ENCODE data around the gene PHF21B.

The PHF21B gene

GRCh38 chr22:44848296-44848741, 161.5 kb downstream of the PHF21B start:
- Histone ChIP-seq H3K36me3 (ENCODE audit: control insufficient read depth, insufficient read depth, low read length) (peaks cover 22% of the 10 kb centered on the region; the same call in 1 of the 2 replicates), H3K4me1 (ENCODE audit: control insufficient read depth, insufficient read depth, low read length) (no peaks in the 10 kb centered on the region), H3K27ac (ENCODE audit: low read depth, low read length) (no peak overlapping the region)

GRCh38 chr22:44847892-44848291, 161.9 kb downstream of the PHF21B start:
- Histone ChIP-seq H3K27me3 (ENCODE audit: control insufficient read depth, insufficient read depth, low read length) (no peaks in the 10 kb centered on the region), H3K36me3 (ENCODE audit: control insufficient read depth, insufficient read depth, low read length) (peaks cover 22% of the 10 kb centered on the region; the same call in 1 of the 2 replicates), H3K27ac (ENCODE audit: low read depth, low read length) (no peak overlapping the region), H3K4me1 (ENCODE audit: control insufficient read depth, insufficient read depth, low read length) (no peaks in the 10 kb centered on the region), H3K4me3 (ENCODE audit: low read depth, low read length) (no peak overlapping the region), H3K9ac (ENCODE audit: low read length) (no peak overlapping the region), H3K9me3 (ENCODE audit: control insufficient read depth, insufficient read depth, low read depth, low read length) (no peaks in the 10 kb centered on the region)

More at GRCh38 chr22:44848296-44848741, 161.5 kb downstream of the PHF21B start:
- no peak overlapping the region for H3K4me3 ChIP-seq (ENCODE audit: low read depth, low read length)
- H3K9me3 ChIP-seq (ENCODE audit: control insufficient read depth, insufficient read depth, low read depth, low read length), result no peaks in the 10 kb centered on the region
- no peaks in the 10 kb centered on the region for H3K27me3 ChIP-seq (ENCODE audit: control insufficient read depth, insufficient read depth, low read length)
- no peak overlapping the region for H3K9ac ChIP-seq (ENCODE audit: low read length)

- Histone ChIP-seq H3K36me3 (ENCODE audit: control insufficient read depth, insufficient read depth, low read length) (peaks cover 22% of the 10 kb centered on the region; the same call in 1 of the 2 replicates), H3K27me3 (ENCODE audit: control insufficient read depth, insufficient read depth, low read length) (no peaks in the 10 kb centered on the region), H3K27ac (ENCODE audit: low read depth, low read length) (no peak overlapping the region), H3K9me3 (ENCODE audit: control insufficient read depth, insufficient read depth, low read depth, low read length) (no peaks in the 10 kb centered on the region), H3K9ac (ENCODE audit: low read length) (no peak overlapping the region), H3K4me3 (ENCODE audit: low read depth, low read length) (no peak overlapping the region), H3K4me1 (ENCODE audit: control insufficient read depth, insufficient read depth, low read length) (no peaks in the 10 kb centered on the region)
Measured at GRCh38 chr22:44847380-44847779, 162.4 kb downstream of the PHF21B start.

- Histone ChIP-seq H3K4me3 (ENCODE audit: low read depth, low read length) (no peak overlapping the region), H3K27me3 (ENCODE audit: control insufficient read depth, insufficient read depth, low read length) (no peaks in the 10 kb centered on the region), H3K27ac (ENCODE audit: low read depth, low read length) (no peak overlapping the region), H3K4me1 (ENCODE audit: control insufficient read depth, insufficient read depth, low read length) (no peaks in the 10 kb centered on the region), H3K9ac (ENCODE audit: low read length) (no peak overlapping the region), H3K36me3 (ENCODE audit: control insufficient read depth, insufficient read depth, low read length) (peaks cover 22% of the 10 kb centered on the region; the same call in 1 of the 2 replicates), H3K9me3 (ENCODE audit: control insufficient read depth, insufficient read depth, low read depth, low read length) (no peaks in the 10 kb centered on the region)
Measured at GRCh38 chr22:44846726-44847275, 163.0 kb downstream of the PHF21B start.

GRCh38 chr22:44845796-44846720, 163.7 kb downstream of the PHF21B start:
- H3K9me3 ChIP-seq (ENCODE audit: control insufficient read depth, insufficient read depth, low read depth, low read length), result no peaks in the 10 kb centered on the region
- no peak overlapping the region for H3K4me3 ChIP-seq (ENCODE audit: low read depth, low read length)
- H3K27me3 ChIP-seq (ENCODE audit: control insufficient read depth, insufficient read depth, low read length), result no peaks in the 10 kb centered on the region
- no peaks in the 10 kb centered on the region for H3K4me1 ChIP-seq (ENCODE audit: control insufficient read depth, insufficient read depth, low read length)
- H3K27ac ChIP-seq (ENCODE audit: low read depth, low read length), result no peak overlapping the region
- no peak overlapping the region for H3K9ac ChIP-seq (ENCODE audit: low read length)
- peaks cover 22% of the 10 kb centered on the region; the same call in 1 of the 2 replicates for H3K36me3 ChIP-seq (ENCODE audit: control insufficient read depth, insufficient read depth, low read length)

- no peak overlapping the region for H3K4me3 ChIP-seq (ENCODE audit: low read depth, low read length)
- H3K27ac ChIP-seq (ENCODE audit: low read depth, low read length), result no peak overlapping the region
- H3K27me3 ChIP-seq (ENCODE audit: control insufficient read depth, insufficient read depth, low read length), result no peaks in the 10 kb centered on the region
- no peaks in the 10 kb centered on the region for H3K9me3 ChIP-seq (ENCODE audit: control insufficient read depth, insufficient read depth, low read depth, low read length)
- H3K4me1 ChIP-seq (ENCODE audit: control insufficient read depth, insufficient read depth, low read length), result no peaks in the 10 kb centered on the region
- no peak overlapping the region for H3K9ac ChIP-seq (ENCODE audit: low read length)
- H3K36me3 ChIP-seq (ENCODE audit: control insufficient read depth, insufficient read depth, low read length), result peaks cover 22% of the 10 kb centered on the region; the same call in 1 of the 2 replicates
Measured at GRCh38 chr22:44845191-44845590, 164.6 kb downstream of the PHF21B start.

GRCh38 chr22:44842417-44842816, 167.4 kb downstream of the PHF21B start:
- no peaks in the 10 kb centered on the region for H3K4me1 ChIP-seq (ENCODE audit: control insufficient read depth, insufficient read depth, low read length)
- no peaks in the 10 kb centered on the region for H3K27me3 ChIP-seq (ENCODE audit: control insufficient read depth, insufficient read depth, low read length)
- no peak overlapping the region for H3K4me3 ChIP-seq (ENCODE audit: low read depth, low read length)
- H3K27ac ChIP-seq (ENCODE audit: low read depth, low read length), result no peak overlapping the region
- 0 out of 2 replicates have a peak, but pooled peaks cover 7% of the 10 kb centered on the region for H3K36me3 ChIP-seq (ENCODE audit: control insufficient read depth, insufficient read depth, low read length)
- H3K9ac ChIP-seq (ENCODE audit: low read length), result no peak overlapping the region
- no peaks in the 10 kb centered on the region for H3K9me3 ChIP-seq (ENCODE audit: control insufficient read depth, insufficient read depth, low read depth, low read length)

GRCh38 chr22:44840611-44841322, 169.0 kb downstream of the PHF21B start:
- Histone ChIP-seq H3K27me3 (ENCODE audit: control insufficient read depth, insufficient read depth, low read length) (no peaks in the 10 kb centered on the region), H3K4me1 (ENCODE audit: control insufficient read depth, insufficient read depth, low read length) (peaks cover 3% of the 10 kb centered on the region; the same call in 1 of the 2 replicates), H3K9ac (ENCODE audit: low read length) (no peak overlapping the region), H3K4me3 (ENCODE audit: low read depth, low read length) (no peak overlapping the region), H3K27ac (ENCODE audit: low read depth, low read length) (no peak overlapping the region), H3K36me3 (ENCODE audit: control insufficient read depth, insufficient read depth, low read length) (0 out of 2 replicates have a peak, but pooled peaks cover 8% of the 10 kb centered on the region), H3K9me3 (ENCODE audit: control insufficient read depth, insufficient read depth, low read depth, low read length) (no peaks in the 10 kb centered on the region)

GRCh38 chr22:44839721-44840120, 170.1 kb downstream of the PHF21B start:
- peaks cover 5% of the 10 kb centered on the region; the same call in 1 of the 2 replicates for H3K36me3 ChIP-seq (ENCODE audit: control insufficient read depth, insufficient read depth, low read length)
- H3K4me3 ChIP-seq (ENCODE audit: low read depth, low read length), result no peak overlapping the region
- H3K9me3 ChIP-seq (ENCODE audit: control insufficient read depth, insufficient read depth, low read depth, low read length), result 0 out of 2 replicates have a peak, but pooled peaks cover 1% of the 10 kb centered on the region
- no peaks in the 10 kb centered on the region for H3K27me3 ChIP-seq (ENCODE audit: control insufficient read depth, insufficient read depth, low read length)
- H3K9ac ChIP-seq (ENCODE audit: low read length), result no peak overlapping the region
- peaks cover 3% of the 10 kb centered on the region; the same call in 1 of the 2 replicates for H3K4me1 ChIP-seq (ENCODE audit: control insufficient read depth, insufficient read depth, low read length)
- no peak overlapping the region for H3K27ac ChIP-seq (ENCODE audit: low read depth, low read length)

GRCh38 chr22:44839061-44839460, 170.7 kb downstream of the PHF21B start:
- Histone ChIP-seq H3K4me3 (ENCODE audit: low read depth, low read length) (no peak overlapping the region), H3K27ac (ENCODE audit: low read depth, low read length) (no peak overlapping the region), H3K27me3 (ENCODE audit: control insufficient read depth, insufficient read depth, low read length) (no peaks in the 10 kb centered on the region), H3K4me1 (ENCODE audit: control insufficient read depth, insufficient read depth, low read length) (peaks cover 3% of the 10 kb centered on the region; the same call in 1 of the 2 replicates), H3K9ac (ENCODE audit: low read length) (no peak overlapping the region), H3K36me3 (ENCODE audit: control insufficient read depth, insufficient read depth, low read length) (peaks cover 5% of the 10 kb centered on the region; the same call in 1 of the 2 replicates), H3K9me3 (ENCODE audit: control insufficient read depth, insufficient read depth, low read depth, low read length) (0 out of 2 replicates have a peak, but pooled peaks cover 5% of the 10 kb centered on the region)

Measured in HUES6 (cell line).